SJSA1 (cell line): ENCODE results near the gene OTOP1. TPM values are rescaled to one million over a fixed set of nuclear protein-coding genes. Genes with fewer than 3 reads are reported as not detected.
"Not testable (repeated sequence)": the region's sequence is repeated elsewhere in the genome, so short reads cannot be mapped to it uniquely, and the experiment has no call there.

Experiments used
- DNase-seq, 2 experiments: peaks; one replicate each; pipeline ENCODE4 v3.0.0-alpha.2; 2015 to 2020; ENCODE audit warnings: low spot score in 2 of 2, low read depth in 1 of 2
- H3K27ac ChIP-seq: fragments of 250-450 bp; sonication (Bioruptor Pico); 2 replicates; pipeline ENCODE4 v1.5.1; 2020; ENCODE audit warnings: mild to moderate bottlenecking, moderate library complexity
- H3K27me3 ChIP-seq: fragments of 250-450 bp; sonication (Bioruptor Pico); replicated peaks from 2 replicates; pipeline ENCODE4 v1.5.1; 2020; ENCODE audit warnings: mild to moderate bottlenecking, moderate library complexity
- H3K36me3 ChIP-seq: fragments of 250-450 bp; sonication (Bioruptor Pico); 2 replicates; pipeline ENCODE4 v1.5.1; 2020; ENCODE audit warnings: mild to moderate bottlenecking
- H3K4me1 ChIP-seq: fragments of 250-450 bp; sonication (Bioruptor Pico); replicated peaks from 2 replicates; pipeline ENCODE4 v1.6.1; 2021; ENCODE audit warnings: mild to moderate bottlenecking
- H3K4me3 ChIP-seq: fragments of 250-450 bp; sonication (Bioruptor Pico); 2 replicates; pipeline ENCODE4 v1.5.1; 2020; ENCODE audit warnings: mild to moderate bottlenecking
- H3K9me3 ChIP-seq: fragments of 250-450 bp; sonication (Bioruptor Pico); replicated peaks from 2 replicates; pipeline ENCODE4 v1.5.1; 2020; ENCODE audit warnings: mild to moderate bottlenecking
- total RNA-seq: library from RNA; depleted of rRNA; stranded (reverse); fragments of >200 nt; shearing (Covaris generic); gene quantifications from 2 replicates; pipeline ENCODE4 v1.2.3, GENCODE V29; 2014; rRNA removed

Gene OTOP1, protein sequence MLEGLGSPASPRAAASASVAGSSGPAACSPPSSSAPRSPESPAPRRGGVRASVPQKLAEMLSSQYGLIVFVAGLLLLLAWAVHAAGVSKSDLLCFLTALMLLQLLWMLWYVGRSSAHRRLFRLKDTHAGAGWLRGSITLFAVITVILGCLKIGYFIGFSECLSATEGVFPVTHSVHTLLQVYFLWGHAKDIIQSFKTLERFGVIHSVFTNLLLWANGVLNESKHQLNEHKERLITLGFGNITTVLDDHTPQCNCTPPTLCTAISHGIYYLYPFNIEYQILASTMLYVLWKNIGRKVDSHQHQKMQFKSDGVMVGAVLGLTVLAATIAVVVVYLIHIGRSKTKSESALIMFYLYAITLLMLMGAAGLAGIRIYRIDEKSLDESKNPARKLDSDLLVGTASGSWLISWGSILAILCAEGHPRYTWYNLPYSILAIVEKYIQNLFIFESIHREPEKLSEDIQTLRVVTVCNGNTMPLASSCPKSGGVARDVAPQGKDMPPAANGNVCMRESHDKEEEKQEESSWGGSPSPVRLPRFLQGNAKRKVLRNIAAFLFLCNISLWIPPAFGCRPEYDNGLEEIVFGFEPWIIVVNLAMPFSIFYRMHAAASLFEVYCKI
- not detected in 2 replicates for total RNA-seq

DNA sequence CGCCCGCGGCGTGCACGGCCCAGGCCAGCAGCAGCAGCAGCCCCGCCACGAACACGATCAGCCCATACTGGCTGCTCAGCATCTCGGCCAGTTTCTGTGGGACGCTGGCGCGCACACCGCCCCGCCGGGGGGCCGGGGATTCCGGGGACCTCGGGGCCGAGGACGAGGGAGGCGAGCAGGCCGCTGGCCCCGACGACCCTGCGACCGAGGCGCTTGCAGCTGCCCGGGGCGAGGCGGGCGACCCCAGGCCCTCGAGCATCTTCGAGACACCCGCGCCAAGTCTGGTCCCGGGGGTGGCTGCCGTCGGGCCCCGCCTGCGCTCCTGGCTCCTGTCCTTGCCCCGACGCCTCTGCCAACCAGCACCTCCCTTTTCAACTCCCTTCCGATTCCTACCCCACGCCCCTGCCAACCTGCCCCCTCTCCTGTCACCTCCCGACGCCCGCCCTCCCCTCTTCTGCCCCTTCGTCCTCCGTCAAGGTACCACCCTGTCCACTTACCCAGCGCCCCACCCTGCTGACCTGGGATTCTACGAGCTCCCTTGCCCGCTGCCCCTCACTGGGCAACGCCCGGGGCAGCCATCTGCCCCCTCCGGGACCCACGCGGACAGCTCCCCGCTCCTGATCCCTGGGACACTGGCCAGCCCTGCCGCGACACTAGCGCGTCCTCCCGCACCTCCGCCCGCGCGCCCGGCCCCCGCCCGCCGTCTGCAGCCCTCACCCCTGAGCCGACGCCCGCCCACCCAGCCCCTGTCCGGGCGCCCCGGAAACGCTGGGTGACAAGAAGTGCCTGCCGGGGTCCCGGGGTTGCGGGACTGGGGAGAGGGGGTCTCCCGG, at the start of gene OTOP1:
Gene OTOP1 (minus strand): TSS at position 324 of the 833 bp plus-strand sequence. CDS start 65 bp downstream, at position 259.
- no peaks in the 10 kb centered on the region for H3K36me3 ChIP-seq
- no peak within 1 kb of the TSS for H3K4me3 ChIP-seq
- no peak within 1 kb of the TSS for H3K27ac ChIP-seq
- no peak for DNase-seq
- no peaks in the 10 kb centered on the region for H3K4me1 ChIP-seq
- peaks cover 14% of the 10 kb centered on the region for H3K27me3 ChIP-seq
- H3K9me3 ChIP-seq: no peaks in the 10 kb centered on the region

DNA sequence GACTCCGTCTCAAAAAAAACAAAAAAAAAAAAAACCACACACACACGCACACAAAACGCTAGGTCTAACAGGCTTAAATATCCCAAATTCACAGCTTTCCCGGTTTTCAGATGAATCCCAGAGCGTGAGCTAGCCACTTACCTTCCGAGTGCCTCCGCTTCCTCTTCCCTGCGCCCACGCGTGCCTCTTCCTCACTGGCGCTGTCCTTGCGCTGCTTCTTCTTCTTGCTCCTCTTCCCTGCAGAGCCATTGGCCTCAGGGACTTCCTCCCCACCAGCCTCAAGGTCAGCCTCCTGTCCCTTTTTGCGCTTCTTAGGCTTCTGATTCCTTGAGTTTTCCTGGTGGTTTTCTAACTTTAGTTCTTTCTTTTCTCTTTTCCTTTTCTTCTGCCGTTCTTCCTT, 47.5 kb upstream of the OTOP1 start:
- H3K36me3 ChIP-seq: peaks cover 91% of the 10 kb centered on the region
- no peak overlapping the region for H3K27ac ChIP-seq
- H3K4me1 ChIP-seq: peaks cover 19% of the 10 kb centered on the region

DNA sequence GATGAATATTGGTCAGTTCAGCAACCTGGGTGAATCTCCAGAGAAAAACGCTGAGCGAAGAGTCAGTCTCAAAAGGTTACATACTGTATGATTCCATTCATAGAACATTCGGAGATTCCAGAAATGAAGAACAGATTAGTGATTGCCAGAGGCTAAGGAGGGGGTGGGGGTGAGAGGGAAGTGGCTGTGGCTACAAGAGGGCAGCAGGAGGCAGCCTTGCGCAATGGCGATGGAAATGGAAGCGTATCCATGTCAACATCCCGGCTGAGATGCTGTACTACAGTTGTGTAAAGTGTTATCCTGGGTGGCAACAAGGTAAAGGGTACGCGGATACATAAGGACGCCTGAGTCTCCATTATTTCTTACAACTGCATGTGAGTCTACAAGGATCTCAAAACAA, 45.2 kb upstream of the OTOP1 start:
- DNase-seq: no peak
- Histone ChIP-seq H3K27me3 (no peaks in the 10 kb centered on the region), H3K4me1 (peaks cover 36% of the 10 kb centered on the region), H3K4me3 (no peak overlapping the region), H3K9me3 (no peaks in the 10 kb centered on the region; the same call in 1 of the 2 replicates), H3K27ac (no peak overlapping the region), H3K36me3 (peaks cover 87% of the 10 kb centered on the region)

More for the DNA sequence above, 47.5 kb upstream of the OTOP1 start:
- no peak for DNase-seq
- Histone ChIP-seq H3K9me3 (no peaks in the 10 kb centered on the region; the same call in 1 of the 2 replicates), H3K27me3 (no peaks in the 10 kb centered on the region), H3K4me3 (no peak overlapping the region)

DNA sequence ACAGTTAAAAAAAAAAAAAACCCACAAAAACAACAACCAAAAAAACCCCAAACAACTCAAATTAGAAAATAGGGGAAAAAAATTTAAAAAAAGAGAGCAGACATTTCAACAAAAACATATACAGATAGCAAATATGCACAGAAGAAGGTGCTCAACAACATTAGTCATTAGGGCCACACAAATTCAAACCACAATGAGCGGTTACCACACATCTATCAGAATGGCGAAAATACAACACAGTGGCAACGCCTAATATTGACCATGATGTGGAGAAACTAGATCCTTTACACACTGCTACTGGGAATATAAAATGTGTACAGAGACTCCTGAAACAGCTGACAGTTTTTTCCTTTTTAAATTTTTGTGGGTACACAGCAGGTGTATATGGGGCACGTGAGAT, 43.8 kb upstream of the OTOP1 start:
- H3K4me1 ChIP-seq: peaks cover 36% of the 10 kb centered on the region
- no peaks in the 10 kb centered on the region; the same call in 1 of the 2 replicates for H3K9me3 ChIP-seq
- H3K4me3 ChIP-seq: no peak overlapping the region
- peak in 1 of 2 experiments; percentile 72 for DNase-seq
- H3K27me3 ChIP-seq: no peaks in the 10 kb centered on the region
- H3K36me3 ChIP-seq: peaks cover 76% of the 10 kb centered on the region
- peak overlapping the region; percentile 93 for H3K27ac ChIP-seq

DNA sequence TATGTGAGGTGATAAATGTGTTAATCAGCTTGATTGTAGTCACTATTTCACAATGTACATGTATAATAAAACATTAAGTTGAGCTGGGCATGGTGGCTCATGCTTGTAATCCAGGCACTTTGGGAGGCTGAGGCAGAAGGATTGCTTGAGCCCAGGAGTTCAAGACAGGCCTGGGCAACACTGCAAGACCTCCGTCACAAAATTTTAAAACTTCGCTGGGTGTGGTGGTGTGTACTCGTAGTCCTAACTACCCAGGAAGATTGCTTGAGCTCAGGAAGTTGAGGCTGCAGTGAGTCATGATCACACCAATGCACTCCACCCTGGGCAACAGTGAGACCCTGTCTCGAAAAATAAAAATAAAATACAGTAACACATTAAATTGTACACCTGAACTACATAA, 43.1 kb upstream of the OTOP1 start:
- Histone ChIP-seq H3K4me1 (peaks cover 36% of the 10 kb centered on the region), H3K9me3 (no peaks in the 10 kb centered on the region; the same call in 1 of the 2 replicates), H3K27ac (peak overlapping the region; percentile 93), H3K4me3 (no peak overlapping the region), H3K36me3 (peaks cover 72% of the 10 kb centered on the region), H3K27me3 (no peaks in the 10 kb centered on the region)
- DNase-seq: peak in 1 of 2 experiments; percentile 70

- Histone ChIP-seq H3K36me3 (peaks cover 66% of the 10 kb centered on the region), H3K27me3 (no peaks in the 10 kb centered on the region), H3K4me1 (peaks cover 36% of the 10 kb centered on the region), H3K27ac (peak overlapping the region; percentile 93), H3K4me3 (no peak overlapping the region), H3K9me3 (no peaks in the 10 kb centered on the region; the same call in 1 of the 2 replicates)
- DNase-seq: no peak
These were observed 42.6 kb upstream of the OTOP1 start for GRCh38 chr4:4269331-4269731.

DNA sequence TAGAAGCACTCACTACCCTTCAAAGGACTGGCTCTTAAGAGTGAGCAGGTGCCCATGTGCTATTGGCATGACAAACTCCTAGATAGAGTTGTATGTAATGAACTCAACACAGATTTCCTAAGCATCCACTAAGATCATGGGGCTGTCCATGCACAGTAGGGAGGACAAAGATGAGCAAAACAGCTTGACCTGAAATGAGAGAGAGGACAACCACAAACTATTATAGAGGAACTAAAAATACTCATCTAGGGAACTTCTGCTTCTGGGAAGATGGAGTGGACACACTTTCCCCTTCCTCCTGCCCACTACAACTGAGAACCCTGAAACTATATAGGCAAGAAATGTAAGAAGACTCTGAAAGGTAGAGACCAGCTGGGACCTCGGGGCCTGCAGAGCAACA, 42.0 kb upstream of the OTOP1 start:
- H3K4me1 ChIP-seq: peaks cover 36% of the 10 kb centered on the region
- no peaks in the 10 kb centered on the region for H3K27me3 ChIP-seq
- H3K9me3 ChIP-seq: no peaks in the 10 kb centered on the region; the same call in 1 of the 2 replicates
- no peak overlapping the region for H3K4me3 ChIP-seq
- peak overlapping the region; percentile 93 for H3K27ac ChIP-seq
- peaks cover 61% of the 10 kb centered on the region for H3K36me3 ChIP-seq
- no peak for DNase-seq

GRCh38 chr4:4267981-4268380, 41.3 kb upstream of the OTOP1 start:
- Histone ChIP-seq H3K27me3 (no peaks in the 10 kb centered on the region), H3K9me3 (no peaks in the 10 kb centered on the region; the same call in 1 of the 2 replicates), H3K36me3 (peaks cover 53% of the 10 kb centered on the region), H3K4me1 (peaks cover 36% of the 10 kb centered on the region), H3K27ac (peak overlapping the region; percentile 93), H3K4me3 (no peak overlapping the region)
- DNase-seq: peak; percentile 66 to 72

DNA sequence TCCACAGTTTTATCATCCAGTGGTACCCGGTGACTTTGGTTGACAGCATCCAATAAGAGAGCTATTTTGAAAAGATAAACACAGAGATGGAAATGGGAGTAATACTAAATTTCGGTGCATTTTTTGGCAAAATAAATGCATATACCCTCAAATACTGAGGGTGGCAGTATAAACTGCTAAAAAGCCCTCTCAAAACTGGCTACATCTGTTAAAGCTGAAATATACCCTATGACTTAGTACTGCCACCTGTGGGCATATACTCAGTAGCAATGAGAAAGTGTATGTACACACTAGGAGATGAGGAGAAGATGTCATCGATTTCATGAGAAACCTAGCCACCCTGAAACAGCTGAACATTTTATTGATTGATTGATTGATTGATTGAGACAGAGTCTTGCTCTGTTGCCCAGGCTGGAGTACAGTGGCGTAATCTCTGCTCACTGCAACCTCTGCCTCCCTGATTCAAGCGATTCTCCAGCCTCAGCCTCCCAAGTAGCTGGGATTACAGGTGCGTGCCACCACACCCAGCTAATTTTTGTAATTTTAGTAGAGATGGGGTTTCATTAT, 33.5 kb upstream of the OTOP1 start:
- no peak overlapping the region for H3K4me3 ChIP-seq
- H3K27me3 ChIP-seq: 0 out of 2 replicates have a peak, but pooled peaks cover 11% of the 10 kb centered on the region
- no peaks in the 10 kb centered on the region for H3K36me3 ChIP-seq
- H3K9me3 ChIP-seq: no peaks in the 10 kb centered on the region
- H3K27ac ChIP-seq: no peak overlapping the region
- peak in 1 of 2 experiments; percentile 36 for DNase-seq
- H3K4me1 ChIP-seq: no peaks in the 10 kb centered on the region

- H3K27ac ChIP-seq: no peak overlapping the region
- 0 out of 2 replicates have a peak, but pooled peaks cover 11% of the 10 kb centered on the region for H3K27me3 ChIP-seq
- no peak overlapping the region for H3K4me3 ChIP-seq
- H3K36me3 ChIP-seq: no peaks in the 10 kb centered on the region
- H3K4me1 ChIP-seq: no peaks in the 10 kb centered on the region
- DNase-seq: no peak
- no peaks in the 10 kb centered on the region for H3K9me3 ChIP-seq
These were observed 32.9 kb upstream of the OTOP1 start for GRCh38 chr4:4259484-4260100.

DNA sequence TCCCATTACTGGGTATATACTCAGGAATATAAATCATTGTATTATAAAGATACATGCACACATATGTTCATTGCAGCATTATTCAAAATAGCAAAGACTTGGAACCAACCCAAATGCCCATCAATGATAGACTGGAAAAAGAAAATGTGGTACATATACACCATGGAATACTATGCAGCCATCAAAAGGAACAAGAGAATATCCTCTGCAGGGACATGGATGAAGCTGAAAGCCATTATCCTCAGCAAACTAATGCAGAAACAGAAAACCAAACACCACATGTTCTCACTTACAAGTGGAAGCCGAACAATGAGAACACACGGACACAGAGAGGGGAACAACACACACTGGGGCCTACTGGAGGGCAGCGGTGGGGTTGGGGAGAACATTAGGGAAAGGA, 31.0 kb upstream of the OTOP1 start:
- not testable (repeated sequence) for H3K4me3 ChIP-seq, H3K4me1 ChIP-seq, H3K27ac ChIP-seq, H3K9me3 ChIP-seq, DNase-seq, H3K36me3 ChIP-seq
- H3K27me3 ChIP-seq: 0 out of 2 replicates have a peak, but pooled peaks cover 16% of the 10 kb centered on the region

DNA sequence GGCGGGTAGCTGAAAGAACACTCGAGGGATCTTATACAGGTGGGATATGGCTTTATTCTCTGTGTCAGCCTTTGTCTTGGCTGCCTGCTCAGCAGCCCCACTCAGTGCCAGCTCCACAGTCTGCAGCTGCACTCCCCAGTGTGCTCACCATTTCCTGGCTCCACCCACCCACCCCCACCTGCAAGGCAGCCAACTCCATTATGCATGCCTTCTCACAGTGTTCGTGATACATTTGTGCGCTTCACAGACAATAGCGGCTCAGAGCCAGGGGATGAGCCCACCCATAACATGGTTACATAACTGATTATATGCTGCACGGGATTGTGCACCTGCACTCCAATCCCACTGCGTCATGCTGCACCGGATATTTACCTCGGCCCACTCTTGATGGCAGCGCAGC, 30.1 kb upstream of the OTOP1 start:
- Histone ChIP-seq H3K9me3 (no peaks in the 10 kb centered on the region), H3K27ac (no peak overlapping the region), H3K4me3 (no peak overlapping the region), H3K4me1 (no peaks in the 10 kb centered on the region), H3K36me3 (no peaks in the 10 kb centered on the region), H3K27me3 (0 out of 2 replicates have a peak, but pooled peaks cover 16% of the 10 kb centered on the region)
- no peak for DNase-seq

- no peak overlapping the region for H3K4me3 ChIP-seq
These were observed 27.9 kb upstream of the OTOP1 start for GRCh38 chr4:4254666-4255065.

More at GRCh38 chr4:4254666-4255065, 27.9 kb upstream of the OTOP1 start:
- no peaks in the 10 kb centered on the region for H3K9me3 ChIP-seq
- no peaks in the 10 kb centered on the region for H3K36me3 ChIP-seq
- no peak overlapping the region for H3K27ac ChIP-seq
- DNase-seq: no peak
- H3K4me1 ChIP-seq: no peaks in the 10 kb centered on the region
- 0 out of 2 replicates have a peak, but pooled peaks cover 16% of the 10 kb centered on the region for H3K27me3 ChIP-seq
